DMS 273 treated with DMSO at 0.1 percent for 48 hours (cell line): ENCODE measurements around the gene BCL2L15.

Experiments used
- DNase-seq: peaks from one replicate; lab custom pipeline; 2025; lab: John Stamatoyannopoulos, UW

Gene BCL2L15

DNA sequence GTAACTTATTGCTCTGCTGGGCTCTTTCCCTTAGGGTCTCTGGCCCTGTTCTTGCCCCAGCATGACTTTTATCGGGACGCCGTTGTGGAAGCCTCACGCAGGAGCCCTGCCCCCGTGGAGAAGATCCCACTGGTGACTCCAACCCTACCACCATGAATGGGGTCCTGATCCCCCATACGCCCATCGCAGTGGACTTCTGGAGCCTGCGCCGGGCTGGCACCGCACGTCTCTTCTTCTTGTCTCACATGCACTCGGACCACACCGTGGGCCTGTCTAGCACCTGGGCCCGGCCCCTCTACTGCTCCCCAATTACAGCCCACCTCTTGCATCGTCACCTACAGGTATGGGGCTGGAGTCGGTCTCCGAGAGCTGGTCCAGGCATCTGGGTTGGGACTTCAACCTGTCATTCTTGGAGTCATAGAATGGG is 18.1 kb upstream of the BCL2L15 start:
- no peak for DNase-seq

DNA sequence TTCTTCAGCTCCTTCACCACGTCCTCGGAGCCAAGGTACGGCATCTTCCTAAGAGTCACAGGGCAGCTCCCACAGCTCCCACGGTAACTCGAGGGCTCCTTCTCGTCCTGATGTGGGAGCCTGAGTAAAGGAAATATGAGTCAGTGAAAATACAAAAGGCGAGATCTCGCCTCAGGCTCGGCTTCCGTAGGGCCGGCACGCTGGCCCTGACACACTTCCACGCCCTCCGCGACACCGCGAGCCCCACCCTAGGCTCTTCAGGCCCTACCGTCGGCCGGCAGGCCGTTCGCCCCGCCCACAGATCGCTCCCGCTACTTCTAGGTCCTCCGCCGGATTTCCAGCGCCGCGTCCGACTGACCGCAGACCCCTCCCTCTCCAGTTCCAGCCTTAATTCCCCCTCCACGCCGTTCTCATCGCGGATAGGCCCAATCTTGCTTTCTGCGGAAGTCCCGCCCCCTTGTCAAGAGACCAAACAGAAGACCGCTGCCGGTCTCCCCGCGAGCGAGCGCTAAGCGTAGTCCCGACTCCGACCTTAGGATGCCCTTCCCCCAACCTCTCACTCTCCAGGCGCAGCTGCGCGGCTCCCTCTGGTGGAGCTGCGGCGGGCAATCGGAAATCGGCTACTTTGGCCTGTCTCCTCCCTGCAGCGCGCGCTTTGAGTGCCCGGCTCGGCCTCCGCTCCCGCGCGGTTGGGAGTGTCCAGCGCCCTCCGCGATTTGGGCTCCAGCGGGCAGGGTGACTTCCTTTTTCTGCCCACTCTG is 17.5 kb upstream of the BCL2L15 start, which contains the start of the genes AP4B1 and DCLRE1B:
TSS of gene AP4B1 (minus strand) at position 126 of the 761 bp plus-strand sequence. CDS start at position 44, 82 bp downstream.
TSS of gene DCLRE1B (plus strand) at position 653 of the 761 bp plus-strand sequence. CDS start 261 bp downstream, outside the sequence.
- peak; percentile 98 for DNase-seq

DNA sequence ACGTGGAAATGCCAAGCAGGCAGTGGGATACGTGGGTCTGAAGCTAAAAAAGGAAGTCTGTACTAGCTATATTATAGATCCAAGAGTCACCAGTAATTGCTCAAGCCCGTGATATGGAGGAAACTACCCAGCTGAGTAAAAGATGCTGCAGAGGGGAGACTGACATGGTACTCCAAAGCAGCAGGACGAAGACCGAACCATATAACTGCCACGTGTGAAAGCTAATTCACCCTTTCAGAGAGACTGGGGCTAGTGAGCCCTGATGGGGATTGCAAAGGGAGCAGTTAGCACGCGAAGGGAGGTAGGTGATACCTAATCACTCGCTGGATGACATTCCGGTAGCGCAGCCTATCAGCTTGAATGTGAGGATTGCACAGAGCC is 16.9 kb upstream of the BCL2L15 start:
- DNase-seq, result no peak

DNA sequence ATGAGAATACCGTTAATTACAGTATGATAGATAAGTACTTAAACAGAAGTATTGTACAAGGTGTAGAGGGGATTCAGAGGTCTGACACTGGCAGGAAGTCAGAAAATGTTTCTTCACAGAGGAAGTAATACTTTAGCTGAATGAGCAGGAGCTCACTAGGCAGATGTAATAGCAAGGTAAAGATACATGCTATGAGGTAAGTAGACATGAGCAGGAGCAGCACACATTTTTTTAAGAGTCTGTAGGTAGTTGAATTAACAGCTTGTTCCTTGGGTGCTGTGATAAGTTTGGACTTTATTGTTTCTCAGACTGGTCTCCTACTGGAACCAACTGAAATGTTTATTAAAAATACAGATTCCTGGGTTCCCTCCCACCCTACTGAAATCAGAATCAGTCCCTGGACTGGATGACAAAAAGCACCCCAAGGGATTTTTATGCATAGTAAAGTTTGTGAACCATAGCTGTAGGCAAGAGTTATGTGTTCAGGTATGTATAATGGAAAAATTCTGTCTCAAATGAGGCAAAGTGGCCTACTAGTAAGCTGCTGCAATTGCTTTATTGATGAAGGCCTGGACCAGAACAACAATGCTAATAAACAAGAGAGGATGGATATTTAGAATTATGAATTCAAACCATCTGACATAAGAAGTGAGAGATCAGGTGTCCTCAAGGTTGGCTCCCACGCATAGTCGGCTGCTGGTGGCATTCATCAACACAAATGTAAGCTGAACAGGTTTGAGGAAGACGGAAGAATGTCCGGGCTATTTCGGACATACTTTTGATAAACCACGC is 16.3 kb upstream of the BCL2L15 start:
- no peak for DNase-seq

DNA sequence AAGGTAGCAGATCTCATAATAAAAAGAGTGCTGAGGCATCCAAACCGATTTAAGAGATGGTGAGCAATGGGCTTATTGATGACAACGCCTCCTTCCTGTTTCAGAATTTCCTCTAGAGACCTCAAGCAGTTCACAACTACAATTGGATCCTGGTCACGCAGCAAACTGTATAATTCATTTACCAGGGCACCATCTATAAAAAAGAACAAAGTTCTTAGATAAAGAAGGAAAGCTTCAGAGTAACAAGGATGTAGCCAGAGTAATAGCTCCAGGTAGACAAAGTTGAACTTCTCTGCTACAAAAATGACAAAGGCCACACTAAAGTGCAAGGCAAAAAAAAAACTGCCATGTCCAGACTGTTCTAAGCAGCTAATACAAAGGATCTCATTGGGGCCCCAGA is 13.8 kb upstream of the BCL2L15 start:
- DNase-seq, result no peak

DNA sequence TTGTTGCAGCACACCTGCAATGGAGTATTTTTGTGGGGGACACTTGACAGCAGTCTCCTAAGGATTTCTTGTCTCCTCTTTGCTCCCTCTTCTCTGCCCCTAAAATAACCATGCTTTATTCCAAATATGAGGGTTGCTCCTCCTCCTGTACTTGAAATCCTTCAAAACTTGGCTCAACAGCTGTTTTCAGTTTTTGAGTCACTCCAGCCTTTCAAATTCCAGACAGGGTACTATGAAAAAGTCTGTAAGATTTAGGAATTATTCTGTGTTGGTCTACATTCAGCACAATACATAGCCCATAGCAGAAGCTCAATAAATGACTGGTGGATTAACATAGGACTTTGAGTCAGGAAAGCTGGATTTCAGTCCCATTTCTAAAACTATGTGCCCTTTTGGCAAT is 11.7 kb upstream of the BCL2L15 start:
- DNase-seq, result no peak

DNA sequence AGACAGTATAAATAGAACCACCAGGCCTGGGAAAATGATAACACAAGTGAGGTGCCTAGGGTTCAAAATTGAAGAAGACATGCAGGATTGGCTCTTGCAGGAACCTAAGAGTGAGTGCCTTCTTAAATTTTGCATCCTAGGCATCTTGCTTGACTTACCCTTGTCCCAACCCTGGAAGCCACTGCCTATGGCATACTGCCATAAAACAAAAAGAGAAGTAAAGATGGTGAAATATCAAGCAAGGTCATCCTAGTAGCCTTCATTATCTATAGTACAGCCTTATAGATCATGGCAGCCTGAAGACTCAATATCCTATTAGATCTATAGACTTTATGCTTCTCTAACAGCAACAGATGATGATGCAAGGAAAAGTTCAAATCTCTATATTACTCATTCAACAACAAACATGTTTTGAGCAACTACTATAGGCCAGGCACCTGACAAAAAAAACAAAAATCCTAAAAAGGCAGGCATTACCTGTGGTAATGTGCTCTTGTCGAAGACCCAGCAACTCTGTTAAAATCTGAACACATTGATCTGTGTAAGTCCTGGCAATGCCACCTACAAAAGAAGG is 10.9 kb upstream of the BCL2L15 start:
- DNase-seq, result no peak

DNA sequence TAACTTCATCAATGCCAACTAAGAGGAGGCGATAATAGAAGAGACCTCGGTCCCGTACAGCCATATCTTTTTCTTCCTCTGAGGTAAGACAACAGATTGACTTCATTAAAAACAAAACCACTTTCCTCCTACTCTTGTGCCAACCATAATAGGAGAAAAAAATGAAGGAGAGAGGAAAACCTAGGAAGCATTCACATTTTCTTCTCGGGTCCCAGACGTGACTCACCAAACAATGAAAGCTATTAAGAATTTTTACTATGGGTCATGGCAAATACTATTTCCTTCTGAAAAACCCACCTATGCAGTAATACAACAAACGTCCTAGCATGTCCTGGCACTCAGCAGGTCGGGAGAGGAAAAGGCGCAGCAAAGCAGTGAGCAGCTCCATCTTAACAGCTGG is 8.6 kb upstream of the BCL2L15 start:
- DNase-seq, result no peak

DNA sequence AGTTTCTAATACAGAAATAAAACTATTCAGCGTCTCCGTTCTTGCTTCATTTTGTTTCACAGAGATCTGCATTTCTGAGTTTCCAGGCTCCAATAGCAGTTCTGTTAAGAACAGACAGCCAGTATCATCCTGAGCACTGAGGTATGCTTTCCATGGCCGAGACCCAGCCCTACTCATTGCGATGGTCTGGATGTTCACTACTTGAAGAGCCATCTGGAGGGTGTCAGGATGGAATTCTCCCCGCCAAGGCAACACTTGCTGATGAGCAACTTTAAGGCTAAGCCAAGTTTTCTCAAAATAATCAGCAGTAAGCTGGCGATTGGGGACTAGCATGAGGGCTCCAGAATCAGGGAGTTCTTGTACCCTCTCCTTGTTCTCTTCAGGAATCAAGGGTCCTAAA is 7.7 kb upstream of the BCL2L15 start:
- DNase-seq, result no peak

DNA sequence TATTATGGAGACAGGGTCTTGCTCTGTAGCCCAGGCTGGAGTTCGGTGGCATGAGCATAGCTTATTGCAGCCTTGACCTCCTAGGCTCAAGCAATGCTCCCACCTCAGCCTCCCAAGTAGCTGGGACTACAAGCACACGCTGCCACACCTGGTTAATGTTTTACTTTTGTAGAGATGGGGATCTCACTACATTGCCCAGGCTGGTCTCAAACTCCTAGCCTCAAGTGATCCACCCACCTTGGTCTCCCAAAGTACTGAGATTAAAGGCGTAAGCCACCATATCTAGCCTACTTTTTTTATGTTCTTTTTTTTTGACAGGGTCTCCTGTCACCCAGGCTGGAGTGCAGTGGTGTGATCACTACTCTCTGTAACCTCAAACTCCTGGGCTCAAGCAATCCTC is 5.9 kb upstream of the BCL2L15 start:
- no peak for DNase-seq

DNA sequence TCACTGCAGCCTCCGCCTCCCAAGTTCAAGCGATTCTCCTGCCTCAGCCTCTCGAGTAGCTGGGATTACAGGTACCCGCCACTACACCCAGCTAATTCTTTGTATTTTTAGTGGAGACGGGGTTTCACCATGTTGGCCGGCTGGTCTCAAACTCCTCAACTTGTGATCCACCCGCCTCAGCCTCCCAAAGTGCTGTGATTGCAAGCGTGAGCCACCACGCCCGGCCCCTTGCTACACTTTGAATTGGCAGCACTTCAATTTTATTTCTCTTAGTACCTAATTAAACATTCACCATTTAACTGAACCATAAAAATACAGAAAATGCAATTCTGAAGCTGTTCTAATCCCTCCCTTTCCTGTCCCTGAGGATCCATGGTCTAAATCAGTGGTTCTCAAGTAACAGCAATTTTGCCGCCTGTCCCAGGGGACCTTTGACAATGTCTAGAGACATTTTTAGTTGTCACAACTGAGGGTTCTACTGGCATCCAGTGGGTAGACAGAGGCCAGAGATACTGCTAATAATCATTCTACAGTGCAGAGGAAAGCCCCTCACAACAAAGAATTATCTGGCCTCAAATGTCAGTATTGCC is 4.3 kb upstream of the BCL2L15 start:
- no peak for DNase-seq

DNA sequence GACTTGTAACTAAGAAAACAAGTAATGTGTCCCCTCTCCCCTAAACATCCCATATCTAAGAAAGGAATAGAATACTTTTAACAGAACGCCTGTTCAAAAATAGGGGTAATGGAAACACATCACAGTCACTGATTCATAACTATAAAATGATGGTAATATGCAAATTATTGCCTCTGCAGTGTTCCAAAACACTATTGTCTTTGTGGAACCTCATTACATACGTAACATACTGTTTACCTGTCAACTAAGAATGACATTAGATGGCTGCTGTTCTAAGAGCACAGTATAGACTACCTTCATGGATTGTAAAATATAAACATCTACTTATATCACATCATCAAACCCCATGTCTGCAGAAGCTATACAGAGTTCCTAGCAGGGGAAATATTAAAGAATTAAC is 3.4 kb upstream of the BCL2L15 start:
- no peak for DNase-seq

DNA sequence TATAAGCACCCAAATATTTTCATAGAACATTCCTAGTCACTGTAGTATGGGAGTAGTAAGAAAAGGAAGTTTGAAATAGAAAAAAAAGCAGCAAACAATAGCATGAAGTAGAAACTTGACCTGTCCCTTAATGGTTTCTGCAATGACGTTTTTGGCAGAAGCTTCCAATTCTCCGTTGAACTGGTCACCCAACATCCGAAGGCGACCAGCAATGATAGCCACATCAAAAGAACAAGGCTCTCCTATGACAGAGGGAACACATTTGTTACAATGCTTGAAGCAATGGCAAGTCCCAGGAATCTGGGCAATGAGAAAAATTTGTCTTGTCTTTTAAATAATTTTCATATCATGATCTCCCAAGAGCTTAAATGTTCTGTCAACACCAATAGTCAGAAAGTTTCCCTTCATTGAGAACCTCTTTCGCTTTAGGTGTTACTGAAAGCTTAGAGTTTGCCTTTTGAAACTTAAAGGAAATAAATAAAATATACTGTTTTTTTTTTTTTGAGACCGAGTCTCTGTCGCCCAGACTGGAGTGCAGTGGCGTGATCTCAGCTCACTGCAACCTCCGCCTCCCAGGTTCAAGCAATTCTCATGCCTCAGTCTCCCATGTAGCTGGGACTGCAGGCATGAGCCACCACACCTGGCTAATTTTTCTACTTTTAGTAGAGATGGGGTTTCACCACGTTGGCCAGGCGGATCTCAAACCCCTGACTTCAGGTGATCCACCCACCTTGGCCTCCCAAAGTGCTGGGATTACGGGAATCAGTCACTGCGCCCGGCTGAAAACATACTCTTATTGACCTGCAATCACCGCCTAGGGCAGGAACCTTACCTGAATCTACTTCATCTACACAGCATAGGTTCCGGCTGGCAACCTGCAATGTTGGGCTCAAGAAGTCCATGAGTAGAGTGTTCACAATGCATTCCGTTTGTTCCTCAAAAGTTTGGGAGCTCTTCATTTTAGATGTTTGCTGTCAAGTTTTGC is 672 bp downstream of the BCL2L15 start:
- no peak for DNase-seq

DNA sequence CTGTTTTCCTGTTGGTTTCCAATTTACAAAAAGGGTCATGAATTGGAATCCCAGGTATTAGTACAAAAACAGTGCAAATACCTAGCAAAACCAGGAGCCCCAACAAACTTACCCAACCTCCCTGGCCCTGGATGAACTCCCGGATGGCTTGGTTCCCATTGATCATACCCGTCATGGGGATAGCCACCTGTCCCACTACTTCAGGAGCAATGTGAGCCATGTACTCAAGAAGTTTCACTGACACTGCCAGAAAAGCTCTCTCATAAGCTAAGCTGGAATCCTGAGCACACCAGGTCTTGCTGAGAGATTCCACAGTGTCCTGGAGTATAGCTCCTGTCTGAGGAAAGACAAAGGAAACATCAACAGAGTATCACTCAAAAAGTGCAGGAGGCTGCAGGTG is 5.7 kb downstream of the BCL2L15 start:
- no peak for DNase-seq

DNA sequence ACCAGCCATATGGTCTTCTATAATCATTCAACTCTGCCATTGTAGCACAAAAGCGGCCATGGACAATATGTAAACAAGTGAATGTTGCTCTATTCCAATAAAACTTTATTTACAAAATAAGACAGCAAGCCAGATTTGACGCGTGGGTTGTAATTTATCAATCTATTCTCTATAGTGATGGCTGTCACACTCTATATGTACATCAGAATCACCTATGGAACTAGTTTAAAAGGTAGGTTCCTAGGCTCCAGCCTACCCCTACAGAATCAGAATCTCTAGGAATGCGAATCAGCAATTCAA is 7.7 kb downstream of the BCL2L15 start:
- DNase-seq, result no peak

DNA sequence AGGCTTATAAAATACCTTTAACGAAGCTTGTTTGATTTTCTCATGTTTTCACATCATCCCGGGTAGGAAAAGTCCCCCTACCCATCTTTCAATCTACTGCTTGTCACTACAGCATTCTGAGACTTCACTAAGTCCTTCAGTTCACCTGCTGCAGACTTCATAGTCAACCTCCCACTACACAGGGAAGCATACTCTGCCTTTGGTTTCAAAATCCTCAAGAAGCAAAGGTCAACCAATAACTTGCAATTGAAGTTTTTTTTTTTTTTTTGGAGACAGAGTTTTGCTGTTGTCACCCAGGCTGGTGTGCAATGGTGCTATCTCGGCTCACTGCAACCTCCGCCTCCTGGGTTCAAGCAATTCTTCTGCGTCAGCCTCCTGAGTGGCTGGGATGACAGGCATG is 11.2 kb downstream of the BCL2L15 start:
- no peak for DNase-seq

DNA sequence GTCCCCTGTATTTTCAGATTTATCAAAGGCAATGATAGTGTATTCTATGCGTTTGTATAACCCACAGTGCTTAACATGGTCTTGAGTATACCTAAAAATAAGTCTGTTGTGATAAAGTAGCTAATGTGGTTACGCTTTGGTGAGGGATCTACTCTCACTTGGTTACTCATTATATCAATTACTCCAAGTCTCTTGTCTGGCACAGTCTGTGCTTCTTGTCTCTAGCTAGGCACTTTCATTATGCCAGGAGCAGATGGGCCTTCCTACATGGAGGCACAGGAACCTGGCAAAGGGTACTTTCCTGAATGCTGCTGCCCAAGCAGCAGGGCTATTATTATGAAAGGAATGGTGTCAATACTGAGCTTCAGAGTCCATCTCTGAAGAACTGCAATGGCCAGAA is 11.7 kb downstream of the BCL2L15 start:
- DNase-seq, result no peak

DNA sequence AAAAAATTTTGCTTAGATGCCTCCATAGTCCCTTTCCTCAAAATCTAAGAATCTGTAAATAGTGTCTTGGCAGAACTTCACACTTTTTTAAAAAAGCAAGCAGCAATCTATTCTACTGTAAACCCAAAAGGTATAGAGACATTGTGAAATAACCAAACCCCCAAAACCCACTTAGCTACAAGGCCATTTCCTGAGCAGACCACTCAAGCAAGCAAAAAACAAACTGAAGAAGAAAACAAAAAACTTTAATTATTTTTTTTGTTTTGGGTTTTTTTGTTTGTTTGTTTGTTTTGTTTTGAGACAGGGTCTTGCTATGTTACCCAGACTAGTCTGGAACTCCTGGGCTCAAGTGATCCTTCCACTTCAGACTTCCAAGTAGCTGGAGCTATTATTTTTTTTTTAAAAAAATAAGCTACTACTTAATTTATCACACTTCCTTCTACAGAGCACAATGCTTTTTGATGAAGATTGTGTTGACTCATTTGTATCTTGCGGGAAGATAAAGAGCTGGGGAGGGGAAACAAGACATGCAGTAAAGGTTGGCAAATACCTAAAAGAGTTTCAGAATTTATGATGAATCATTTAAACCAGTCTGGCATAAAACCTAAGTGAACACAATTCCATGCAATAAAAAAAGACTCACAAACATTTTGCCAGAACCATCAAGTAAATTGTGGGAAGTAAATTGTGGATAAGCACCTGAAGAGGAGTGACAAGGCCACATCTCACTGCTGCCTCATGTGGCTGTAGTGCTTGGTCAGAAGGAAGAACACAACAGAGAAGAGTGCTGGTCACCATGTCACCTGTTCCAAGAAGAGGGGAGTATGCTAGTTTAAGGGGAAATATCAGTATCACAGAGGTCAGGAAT is 13.1 kb downstream of the BCL2L15 start:
- no peak for DNase-seq

DNA sequence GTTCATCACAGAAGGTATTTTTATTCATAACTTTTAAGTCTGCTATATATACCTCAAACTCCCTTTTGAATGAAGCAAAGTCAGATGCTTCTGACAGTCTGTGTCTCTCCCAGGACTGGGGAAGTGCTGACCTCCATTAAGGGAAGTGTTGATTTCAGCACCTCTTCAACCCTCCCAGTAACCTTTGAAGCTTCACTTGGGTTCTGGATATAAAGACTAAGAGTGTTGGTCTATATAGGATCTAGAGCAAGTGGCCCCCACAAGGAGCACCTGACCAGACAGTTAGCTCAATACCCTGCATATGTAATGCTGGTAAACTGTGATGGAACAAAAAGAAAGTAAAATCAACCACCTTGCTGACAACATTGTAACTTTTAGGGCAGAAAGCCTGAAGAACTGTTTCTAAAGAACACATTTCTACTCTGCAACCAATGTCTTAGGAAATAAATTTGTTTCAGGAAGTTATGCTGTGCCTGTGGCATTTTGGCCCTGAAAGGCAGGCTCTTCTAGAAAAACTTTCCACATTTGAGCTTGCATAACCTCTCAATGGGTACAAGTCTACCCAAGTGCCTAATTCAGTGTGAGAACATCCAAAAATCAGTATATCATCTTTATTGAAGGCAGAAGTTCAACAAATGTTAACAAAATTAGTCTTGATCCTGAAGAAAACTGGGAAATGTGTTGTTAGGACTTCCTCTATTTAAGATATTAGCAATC is 15.0 kb downstream of the BCL2L15 start:
- DNase-seq, result no peak

DNA sequence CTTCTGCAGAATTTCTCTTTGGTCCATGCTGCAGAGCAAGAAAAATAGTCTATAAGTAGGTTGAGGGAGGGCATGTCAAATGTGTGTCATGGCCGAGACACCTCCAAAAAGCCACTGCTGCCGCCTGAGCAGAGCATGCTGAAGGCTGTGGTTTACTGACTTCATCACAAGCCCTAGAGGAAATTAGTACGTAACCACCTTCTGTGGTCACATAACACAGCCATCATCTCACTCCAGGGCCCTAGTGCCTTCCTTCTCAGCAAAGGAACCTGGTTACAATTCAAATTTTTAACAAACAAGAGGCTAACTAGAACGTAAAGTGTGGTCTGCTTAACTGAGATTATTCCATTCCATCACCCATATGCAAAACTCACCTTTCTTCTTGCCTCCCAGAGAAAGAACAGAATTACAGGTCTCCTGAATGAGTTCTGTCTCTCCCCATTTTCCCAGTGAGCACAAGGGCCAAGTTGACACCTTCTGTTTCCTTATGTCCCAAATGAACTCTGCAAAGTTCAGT is 15.7 kb downstream of the BCL2L15 start, which contains the start of gene PTPN22:
TSS of gene PTPN22 (minus strand) at position 116 of the 517 bp plus-strand sequence.
- DNase-seq, result no peak
